Neuronal stem cell (in vitro differentiated cells): ENCODE measurements around the gene ARHGAP1.

Experiments used
- DNase-seq: peaks from one replicate; pipeline ENCODE4 v3.0.0-alpha.2; 2013; ENCODE audit warnings: low spot score
- H2AFZ ChIP-seq: one replicate; pipeline ENCODE4 v1.6.1; 2013; ENCODE audit warnings: mild to moderate bottlenecking, low read length, inconsistent platforms
- H2AK5ac ChIP-seq: 2 replicates; pipeline ENCODE4 v1.6.1; 2013; ENCODE audit warnings: low read depth, mild to moderate bottlenecking, inconsistent platforms, low read length, moderate library complexity, mixed read lengths
- H2BK120ac ChIP-seq: 2 replicates; pipeline ENCODE4 v1.6.1; 2013; ENCODE audit warnings: low read depth, mild to moderate bottlenecking, inconsistent platforms, low read length, moderate library complexity, mixed read lengths
- H2BK12ac ChIP-seq: one replicate; pipeline ENCODE4 v1.6.1; 2013; ENCODE audit warnings: low read length, inconsistent platforms
- H2BK15ac ChIP-seq: 2 replicates; pipeline ENCODE4 v1.6.1; 2013; ENCODE audit warnings: mild to moderate bottlenecking, low read length, inconsistent platforms, mixed read lengths
- H2BK5ac ChIP-seq: one replicate; pipeline ENCODE4 v1.6.1; 2013; ENCODE audit warnings: inconsistent platforms, mild to moderate bottlenecking, low read length, moderate library complexity
- H3K14ac ChIP-seq: one replicate; pipeline ENCODE4 v1.6.1; 2013; ENCODE audit warnings: low read length, inconsistent platforms
- H3K18ac ChIP-seq: 2 replicates; pipeline ENCODE4 v1.6.1; 2013; ENCODE audit warnings: low read length, inconsistent platforms
- H3K23ac ChIP-seq: 2 replicates; pipeline ENCODE4 v1.6.1; 2013; ENCODE audit warnings: low read depth, mild to moderate bottlenecking, mixed read lengths, low read length, inconsistent platforms; ENCODE audit not compliant: poor library complexity
- H3K27ac ChIP-seq: replicated peaks from 3 replicates; pipeline ENCODE4 v1.5.1; 2013; ENCODE audit warnings: low read length, inconsistent platforms
- H3K27me3 ChIP-seq, 3 experiments: 2 replicates each; pipeline ENCODE4 v1.6.1; 2013; ENCODE audit warnings: low read length in 3 of 3, mild to moderate bottlenecking in 2 of 3, inconsistent platforms in 1 of 3, low read depth in 1 of 3, mixed read lengths in 1 of 3, moderate library complexity in 1 of 3; ENCODE audit not compliant: control insufficient read depth in 3 of 3, insufficient read depth in 3 of 3
- H3K36me3 ChIP-seq, 2 donors: replicated peaks in 1 of 2; 2 replicates each; pipeline ENCODE4 v1.6.1; 2013; ENCODE audit warnings: low read length in 2 of 2; ENCODE audit not compliant: control insufficient read depth in 2 of 2, insufficient read depth in 2 of 2
- H3K4ac ChIP-seq: 2 replicates; pipeline ENCODE4 v1.6.1; 2013; ENCODE audit warnings: inconsistent platforms, mild to moderate bottlenecking, low read length, moderate library complexity
- H3K4me1 ChIP-seq, 2 donors: 1 replicate in 1 of 2; 2 replicates in 1 of 2; pipeline ENCODE4 v1.6.1; 2013; ENCODE audit warnings: low read length in 2 of 2, low read depth in 1 of 2; ENCODE audit not compliant: control insufficient read depth in 2 of 2, insufficient read depth in 1 of 2
- H3K4me2 ChIP-seq: one replicate; pipeline ENCODE4 v1.6.1; 2013; ENCODE audit warnings: mild to moderate bottlenecking, low read length, inconsistent platforms; ENCODE audit not compliant: insufficient read depth, poor library complexity, severe bottlenecking
- H3K4me3 ChIP-seq, 2 donors: 2 replicates each; pipeline ENCODE4 v1.5.1; 2013; ENCODE audit warnings: low read length in 2 of 2, mild to moderate bottlenecking in 2 of 2, inconsistent platforms in 1 of 2, moderate library complexity in 1 of 2
- H3K79me1 ChIP-seq: one replicate; pipeline ENCODE4 v1.6.1; 2013; ENCODE audit warnings: low read depth, mild to moderate bottlenecking, inconsistent platforms, low read length, moderate library complexity
- H3K9ac ChIP-seq: one replicate; pipeline ENCODE4 v1.6.1; 2013; ENCODE audit warnings: mild to moderate bottlenecking, low read depth, low read length, inconsistent platforms; ENCODE audit not compliant: poor library complexity
- H3K9me3 ChIP-seq, 2 donors: replicated peaks in 1 of 2; 2 replicates each; pipeline versions ENCODE3 to v1.6.1; 2013; ENCODE audit warnings: low read length in 2 of 2, mild to moderate bottlenecking in 2 of 2, inconsistent platforms in 1 of 2, low read depth in 1 of 2, mixed read lengths in 1 of 2, moderate library complexity in 1 of 2; ENCODE audit not compliant: control insufficient read depth in 2 of 2, insufficient read depth in 1 of 2
- H4K8ac ChIP-seq: one replicate; pipeline ENCODE4 v1.6.1; 2013; ENCODE audit warnings: low read depth, mild to moderate bottlenecking, inconsistent platforms, low read length, moderate library complexity
- H4K91ac ChIP-seq: one replicate; pipeline ENCODE4 v1.6.1; 2013; ENCODE audit warnings: low read length, low read depth, mild to moderate bottlenecking, inconsistent platforms; ENCODE audit not compliant: poor library complexity
- WGBS, 2 donors: extraction: QIAGEN DNeasy Blood & Tissue Kit; methylation state at CpG; one replicate each; pipeline ENCODE4 v1.1.7; 2013; ENCODE audit warnings: missing lambda C conversion rate in 2 of 2, mixed read lengths in 1 of 2; ENCODE audit not compliant: insufficient read length in 2 of 2, insufficient replicate concordance in 1 of 2; ENCODE audit errors: extremely low coverage in 2 of 2; 5-methylcytosine and 5-hydroxymethylcytosine counted together

Gene ARHGAP1

DNA sequence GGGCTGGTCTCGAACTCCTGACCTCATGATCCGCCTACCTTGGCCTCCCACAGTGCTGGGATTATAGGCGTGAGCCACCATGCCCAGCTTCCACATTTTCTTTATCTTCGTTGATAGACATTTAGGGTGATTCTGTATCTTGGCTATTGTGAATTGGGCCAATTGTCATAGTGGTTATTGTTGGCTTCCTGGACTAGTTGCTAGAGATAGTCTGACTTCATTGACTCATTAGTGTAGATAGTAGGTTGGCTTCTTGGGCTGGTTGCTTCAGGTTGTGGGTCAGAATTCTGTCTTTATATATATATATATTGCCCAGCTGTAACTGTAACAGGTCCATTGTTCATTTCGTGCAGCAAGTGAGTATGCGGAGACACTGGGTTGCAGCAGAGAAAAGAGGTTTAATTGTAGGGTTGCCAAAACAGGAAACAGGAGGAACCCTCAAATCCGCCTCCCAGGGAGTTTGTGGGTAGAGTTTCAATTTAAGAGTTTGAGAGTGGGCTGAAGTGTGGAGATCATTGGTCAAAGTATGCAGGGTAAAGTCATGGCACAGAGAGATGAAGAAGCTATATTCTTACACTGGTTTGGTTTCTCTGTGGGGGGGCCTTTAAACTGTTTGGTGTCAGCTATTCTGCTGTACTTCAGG lies 61.1 kb downstream of the ARHGAP1 start:
- Histone ChIP-seq H3K14ac (no peak overlapping the region), H2BK15ac (no peak overlapping the region), H3K18ac (no peak overlapping the region), H3K23ac (no peak overlapping the region), H4K8ac (no peak overlapping the region), H2AFZ (no peak overlapping the region), H2AK5ac (no peak overlapping the region), H3K27me3 (no peaks in the 10 kb centered on the region), H4K91ac (no peak overlapping the region), H3K4ac (no peak overlapping the region), H3K4me1 (no peaks in the 10 kb centered on the region), H3K4me3 (no peak overlapping the region), H3K9ac (no peak overlapping the region), H3K27ac (no peak overlapping the region), H2BK12ac (no peak overlapping the region), H3K4me2 (no peak overlapping the region), H2BK5ac (no peak overlapping the region), H3K9me3 (peaks cover 0 to 3% of the 10 kb centered on the region in 2 donors), H3K79me1 (peaks cover 1% of the 10 kb centered on the region), H2BK120ac (no peak overlapping the region), H3K36me3 (peaks cover 2 to 42% of the 10 kb centered on the region in 2 donors)
- no peak for DNase-seq
- no CpG with 5 or more reads among the region's 7 CpGs for WGBS, 2 donors

GRCh38 chr11:46637546-46637945 lies 62.9 kb downstream of the ARHGAP1 start:
- Histone ChIP-seq H3K4me1 (no peaks in the 10 kb centered on the region), H4K8ac (no peak overlapping the region), H3K4me2 (no peak overlapping the region), H3K27ac (no peak overlapping the region), H3K18ac (no peak overlapping the region), H2AK5ac (no peak overlapping the region), H3K36me3 (peaks cover 2 to 37% of the 10 kb centered on the region in 2 donors), H4K91ac (no peak overlapping the region), H2BK15ac (no peak overlapping the region), H2BK12ac (no peak overlapping the region), H3K9ac (no peak overlapping the region), H3K4me3 (no peak overlapping the region), H2AFZ (no peak overlapping the region), H3K79me1 (peaks cover 1% of the 10 kb centered on the region), H2BK120ac (no peak overlapping the region), H2BK5ac (no peak overlapping the region), H3K14ac (no peak overlapping the region), H3K4ac (no peak overlapping the region), H3K27me3 (no peaks in the 10 kb centered on the region), H3K23ac (no peak overlapping the region), H3K9me3 (no peaks in the 10 kb centered on the region)
- no CpG with 5 or more reads among the region's 5 CpGs for WGBS, 2 donors
- no peak for DNase-seq

DNA sequence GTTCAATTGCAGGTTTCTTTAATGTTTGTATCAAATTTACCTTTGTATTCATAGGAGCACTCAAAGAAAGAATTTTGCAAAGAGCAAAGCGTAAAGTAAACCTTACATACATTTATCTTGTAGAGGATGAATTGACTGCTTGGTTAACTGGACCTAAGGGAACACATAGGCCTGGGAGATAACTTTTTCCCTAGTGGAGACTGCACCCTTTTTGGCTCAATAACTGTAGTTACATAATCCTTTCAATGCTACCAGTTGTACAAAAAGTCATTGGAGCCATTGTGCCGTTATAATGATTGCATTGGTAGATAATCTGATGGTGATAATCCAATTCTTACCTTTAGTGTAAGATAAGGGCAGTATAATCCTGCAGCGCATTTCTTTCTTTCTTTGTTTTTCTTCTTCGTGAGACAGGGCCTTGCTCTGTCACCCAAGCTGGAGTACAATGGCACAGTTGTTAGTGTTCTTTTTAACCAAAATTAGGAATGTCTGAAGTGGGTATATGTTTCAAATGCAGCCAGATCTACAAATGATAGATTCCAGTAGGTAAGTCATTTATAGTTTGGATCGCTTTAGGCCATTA lies 64.8 kb downstream of the ARHGAP1 start:
- H3K27me3 ChIP-seq = no peaks in the 10 kb centered on the region
- no peak overlapping the region for H3K4me2 ChIP-seq
- WGBS, 2 donors = no CpG with 5 or more reads among the region's 5 CpGs
- no peak overlapping the region for H3K4ac ChIP-seq
- H3K23ac ChIP-seq = no peak overlapping the region
- H2BK15ac ChIP-seq = no peak overlapping the region
- H2BK120ac ChIP-seq = no peak overlapping the region
- H3K14ac ChIP-seq = no peak overlapping the region
- H2BK5ac ChIP-seq = no peak overlapping the region
- H3K79me1 ChIP-seq = peaks cover 1% of the 10 kb centered on the region
- no peak overlapping the region for H4K91ac ChIP-seq
- no peak overlapping the region for H3K4me3 ChIP-seq
- no peak overlapping the region for H3K18ac ChIP-seq
- no peak overlapping the region for H3K9ac ChIP-seq
- H4K8ac ChIP-seq = no peak overlapping the region
- H3K9me3 ChIP-seq = no peaks in the 10 kb centered on the region
- H2AK5ac ChIP-seq = no peak overlapping the region
- H3K27ac ChIP-seq = no peak overlapping the region
- no peaks in the 10 kb centered on the region for H3K4me1 ChIP-seq
- no peak overlapping the region for H2BK12ac ChIP-seq
- DNase-seq = no peak
- H3K36me3 ChIP-seq = peaks cover 2 to 52% of the 10 kb centered on the region in 2 donors
- no peak overlapping the region for H2AFZ ChIP-seq

DNA sequence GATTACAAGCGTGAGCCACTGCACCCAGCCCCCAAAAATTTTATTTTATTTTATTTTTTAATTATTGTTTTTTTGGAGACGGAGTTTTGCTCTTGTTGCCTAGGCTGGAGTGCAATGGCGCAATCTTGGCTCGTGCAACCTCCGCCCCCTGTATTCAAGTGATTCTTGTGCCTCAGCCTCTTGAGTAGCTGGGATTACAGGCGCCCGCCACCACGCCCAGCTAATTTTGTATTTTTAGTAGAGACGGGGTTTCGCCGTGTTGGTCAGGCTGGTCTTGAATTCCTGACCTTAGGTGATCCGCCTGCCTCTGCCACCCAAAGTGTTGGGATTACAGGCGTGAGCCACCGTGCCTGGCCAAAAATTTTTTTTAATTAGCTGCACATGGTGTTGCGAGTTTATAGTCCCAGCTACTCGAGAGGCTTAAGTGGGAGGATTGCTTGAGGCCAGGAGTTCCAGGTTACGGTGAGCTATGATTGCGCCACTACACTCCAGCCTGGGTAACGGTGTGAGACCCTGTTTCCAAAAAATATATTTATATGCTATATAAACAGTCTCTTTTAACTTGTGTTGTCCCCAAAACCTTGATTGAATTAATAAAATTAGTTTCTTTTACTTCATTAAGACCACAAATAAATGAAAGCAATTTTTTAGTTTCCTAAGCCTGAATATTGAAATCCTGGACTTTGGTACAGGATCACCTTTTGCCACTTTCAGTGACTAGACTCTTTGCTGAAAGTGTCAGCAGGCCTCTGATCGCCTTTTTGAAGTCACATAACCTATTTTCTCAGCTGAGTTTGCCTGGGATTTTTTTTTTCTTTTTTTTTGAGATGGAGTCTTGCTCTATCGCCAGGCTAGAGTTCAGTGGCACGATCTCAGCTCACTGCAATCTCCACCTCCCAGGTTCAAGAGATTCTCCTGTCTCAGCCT lies 66.9 kb downstream of the ARHGAP1 start:
- Histone ChIP-seq H3K27me3 (no peaks in the 10 kb centered on the region), H2BK12ac (no peak overlapping the region), H3K9ac (no peak overlapping the region), H2BK15ac (no peak overlapping the region), H2AFZ (no peak overlapping the region), H3K4ac (no peak overlapping the region), H3K23ac (no peak overlapping the region), H3K9me3 (no peaks in the 10 kb centered on the region), H4K8ac (no peak overlapping the region), H3K18ac (no peak overlapping the region), H2AK5ac (no peak overlapping the region), H2BK5ac (no peak overlapping the region), H3K4me1 (no peaks in the 10 kb centered on the region), H3K36me3 (peaks cover 0 to 57% of the 10 kb centered on the region in 2 donors), H3K4me2 (no peak overlapping the region), H3K27ac (no peak overlapping the region), H3K4me3 (no peak overlapping the region), H2BK120ac (no peak overlapping the region), H3K14ac (no peak overlapping the region), H4K91ac (no peak overlapping the region), H3K79me1 (peaks cover 1% of the 10 kb centered on the region)
- no peak for DNase-seq
- no CpG with 5 or more reads among the region's 22 CpGs for WGBS, 2 donors
